GM21786 (cell line): ENCODE data around the gene LNP1.
A peak's percentile ranks its signal among the peaks of the same experiment; 100 is the strongest.
"Not testable (repeated sequence)": the region's sequence is repeated elsewhere in the genome, so short reads cannot be mapped to it uniquely, and the experiment has no call there.

ENCODE experiments used
- ATAC-seq: cut with Tn5 transposase; IDR thresholded peaks from one replicate; pipeline ENCODE4 v1.9.1; 2021; ENCODE audit not compliant: unreplicated experiment

Gene LNP1

GRCh38 chr3:100427699-100428098 is 26.4 kb downstream of the LNP1 start:
- no peak for ATAC-seq

- no peak for ATAC-seq
Measured at GRCh38 chr3:100429187-100429716, 27.9 kb downstream of the LNP1 start.

GRCh38 chr3:100436951-100437350 is 35.6 kb downstream of the LNP1 start:
- ATAC-seq, result no peak

GRCh38 chr3:100437721-100438622 is 36.6 kb downstream of the LNP1 start:
- ATAC-seq, result no peak

- ATAC-seq, result no peak
Measured at GRCh38 chr3:100438623-100438974, 37.3 kb downstream of the LNP1 start.

- ATAC-seq, result no peak
Measured at GRCh38 chr3:100440895-100441294, 39.6 kb downstream of the LNP1 start.

- no peak for ATAC-seq
Measured at GRCh38 chr3:100443690-100444089, 42.4 kb downstream of the LNP1 start.

- ATAC-seq, result not testable (repeated sequence)
Measured at GRCh38 chr3:100447067-100447466, 45.7 kb downstream of the LNP1 start.

- ATAC-seq, result no peak
Measured at GRCh38 chr3:100448079-100448478, 46.7 kb downstream of the LNP1 start.

GRCh38 chr3:100449214-100449613 is 47.9 kb downstream of the LNP1 start:
- no peak for ATAC-seq

- no peak for ATAC-seq
Measured at GRCh38 chr3:100454677-100455076, 53.3 kb downstream of the LNP1 start.

- no peak for ATAC-seq
Measured at GRCh38 chr3:100455841-100456550, 54.7 kb downstream of the LNP1 start.

- ATAC-seq, result no peak
Measured at GRCh38 chr3:100456745-100457144, 55.4 kb downstream of the LNP1 start.

- ATAC-seq, result no peak
Measured at GRCh38 chr3:100457811-100458210, 56.5 kb downstream of the LNP1 start.

- no peak for ATAC-seq
Measured at GRCh38 chr3:100458814-100459213, 57.5 kb downstream of the LNP1 start.

GRCh38 chr3:100463002-100463401 is 61.7 kb downstream of the LNP1 start:
- peak; percentile 88 for ATAC-seq

GRCh38 chr3:100463646-100464155 is 62.4 kb downstream of the LNP1 start:
- ATAC-seq, result no peak

- ATAC-seq, result peak; percentile 57
Measured at GRCh38 chr3:100465892-100466777, 64.8 kb downstream of the LNP1 start.

- no peak for ATAC-seq
Measured at GRCh38 chr3:100467133-100467532, 65.8 kb downstream of the LNP1 start.

- ATAC-seq, result no peak
Measured at GRCh38 chr3:100468676-100469075, 67.3 kb downstream of the LNP1 start.

- ATAC-seq, result no peak
Measured at GRCh38 chr3:100470951-100471350, 69.6 kb downstream of the LNP1 start.
